HuH-7.5 (cell line): Measurements from ENCODE around the gene TINCR.
"Not testable (repeated sequence)": the region's sequence is repeated elsewhere in the genome, so short reads cannot be mapped to it uniquely, and the experiment has no call there.

Experiments
- DNase-seq: peaks from one replicate; pipeline ENCODE4 v3.0.0; 2011; ENCODE audit warnings: low spot score

The TINCR gene

GRCh38 chr19:5558101-5558621, 9.6 kb downstream of the TINCR start:
- DNase-seq, result no peak

DNA sequence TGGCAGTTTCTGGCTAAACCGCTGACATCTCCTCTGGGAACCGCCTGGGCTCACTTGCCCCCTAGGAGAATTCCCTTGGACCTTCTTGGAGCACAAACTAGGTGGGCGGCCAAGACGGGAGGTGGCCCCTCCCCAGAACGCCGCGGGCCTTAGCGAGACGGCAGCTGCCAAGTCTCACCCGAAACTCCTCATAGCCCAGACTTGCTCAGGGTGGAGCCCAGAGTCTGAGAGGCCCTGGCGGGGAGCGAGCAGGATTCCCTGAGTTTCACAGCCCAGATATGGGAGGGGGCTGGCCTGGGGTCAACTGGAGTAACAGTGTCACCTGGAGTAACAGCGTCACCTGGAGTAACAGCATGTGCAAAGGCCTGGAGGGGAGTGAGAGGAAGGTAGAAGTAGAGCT, 10.1 kb downstream of the TINCR start:
- DNase-seq, result no peak

DNA sequence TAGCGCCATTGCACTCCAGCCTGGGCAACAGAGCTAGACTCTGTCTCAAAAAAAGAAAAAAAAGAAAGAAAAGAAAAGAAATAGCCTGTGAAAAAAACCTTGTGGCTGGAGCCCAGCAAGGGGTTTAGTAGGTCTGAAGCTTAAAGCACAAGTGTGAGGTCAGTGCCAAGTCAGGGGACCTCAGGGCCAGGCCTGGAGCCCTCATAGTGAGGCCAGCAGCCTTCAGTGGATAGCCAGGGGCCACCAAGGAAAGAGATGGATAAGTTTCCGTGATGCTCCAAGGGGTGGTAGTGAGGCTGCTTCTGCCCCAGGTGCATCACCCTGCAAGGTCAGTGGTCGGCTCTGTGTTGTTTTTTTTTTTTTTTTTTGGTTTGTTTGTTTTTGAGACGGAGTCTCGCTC, 12.9 kb downstream of the TINCR start:
- DNase-seq, result no peak

GRCh38 chr19:5553892-5554291, 13.9 kb downstream of the TINCR start:
- DNase-seq, result no peak

DNA sequence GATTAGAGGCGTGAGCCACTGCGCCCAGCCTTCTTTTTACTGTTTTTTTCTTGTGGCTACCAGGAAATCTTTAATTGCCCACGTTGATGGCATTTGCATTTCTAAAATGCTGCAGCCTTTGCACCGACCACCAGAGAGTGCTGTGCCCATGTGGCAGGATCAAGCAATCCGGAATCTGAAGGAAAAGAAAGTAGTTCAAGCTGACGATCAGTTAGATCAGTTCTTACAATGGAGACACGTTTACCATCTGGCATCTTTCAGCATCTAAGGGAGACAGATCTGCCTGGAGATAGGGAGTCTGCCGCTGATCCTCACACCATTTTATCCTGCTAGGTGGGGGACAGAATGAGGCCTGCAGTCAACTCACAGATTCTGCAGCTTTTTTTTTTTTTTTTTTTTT, 19.9 kb downstream of the TINCR start:
- DNase-seq, result no peak

GRCh38 chr19:5545984-5546383, 21.8 kb downstream of the TINCR start:
- no peak for DNase-seq

- no peak for DNase-seq
These were observed 22.7 kb downstream of the TINCR start for GRCh38 chr19:5545051-5545450.

- DNase-seq, result no peak
These were observed 25.1 kb downstream of the TINCR start for GRCh38 chr19:5542665-5543064.

DNA sequence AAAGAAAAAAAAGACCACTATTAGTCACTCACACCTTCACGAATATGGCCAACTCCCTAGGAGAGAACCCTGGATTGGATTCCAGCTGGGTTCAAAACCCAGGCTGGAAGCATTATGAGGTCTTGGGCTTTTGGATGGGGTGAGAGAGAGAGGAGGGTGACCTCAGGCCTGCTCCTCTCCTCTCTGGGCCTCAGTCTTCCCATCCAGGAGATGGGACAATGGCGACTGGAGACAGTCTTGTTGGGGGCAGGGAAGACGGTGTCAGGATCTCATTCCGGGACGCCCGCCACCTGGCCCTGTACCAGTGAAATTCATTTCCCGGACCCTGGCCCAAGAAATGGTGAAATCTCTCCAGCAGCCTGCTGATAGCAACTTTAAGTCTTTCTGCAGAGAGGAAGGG, 26.3 kb downstream of the TINCR start:
- no peak for DNase-seq

GRCh38 chr19:5540208-5540607, 27.5 kb downstream of the TINCR start:
- no peak for DNase-seq

DNA sequence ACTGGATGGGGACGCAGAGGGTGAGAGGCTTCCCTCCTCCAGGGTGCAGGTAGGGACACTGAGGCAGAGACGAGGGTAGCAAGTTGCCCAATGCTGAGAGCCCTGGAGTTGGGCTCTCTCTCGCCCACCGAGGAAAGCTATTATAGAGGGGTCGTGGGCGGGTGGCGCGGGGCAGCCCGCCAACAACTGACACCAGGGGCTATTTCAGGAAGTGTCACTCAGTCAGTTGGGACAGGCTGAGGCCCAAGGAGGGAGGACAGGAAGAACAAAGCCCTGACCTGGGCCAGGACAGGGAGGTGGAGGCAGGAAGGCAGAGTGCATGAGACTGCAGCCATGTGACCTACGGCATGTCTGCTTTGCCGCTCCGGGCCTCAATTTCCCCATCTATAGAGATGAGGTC, 29.9 kb downstream of the TINCR start:
- DNase-seq, result no peak

DNA sequence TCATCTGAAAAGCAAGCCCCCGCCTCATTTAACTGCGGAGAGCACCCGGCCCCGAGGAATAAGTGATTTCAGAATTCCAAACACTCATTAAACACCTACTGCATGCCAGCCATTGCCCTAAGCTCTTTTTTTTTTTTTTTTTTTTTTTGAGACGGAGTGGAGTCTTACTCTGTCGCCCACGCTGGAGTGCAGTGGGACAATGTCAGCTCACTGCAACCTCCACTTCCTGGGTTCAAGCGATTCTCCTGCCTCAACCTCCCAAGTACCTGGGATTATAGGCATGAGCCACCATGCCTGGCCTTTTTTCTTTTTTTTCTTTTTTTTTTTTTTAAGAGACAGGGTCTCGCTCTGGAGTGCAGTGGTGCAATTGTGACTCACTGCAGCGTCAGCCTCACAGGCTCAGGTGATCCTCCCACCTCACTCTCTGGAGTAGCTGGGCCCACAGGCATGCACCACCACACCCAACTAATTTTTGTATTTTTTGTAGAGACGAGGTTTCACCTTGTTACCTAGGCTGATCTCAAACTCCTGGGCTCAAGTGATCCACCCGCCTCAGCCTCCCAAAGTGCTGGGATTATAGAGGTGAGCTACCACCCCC, 30.7 kb downstream of the TINCR start:
- DNase-seq, result not testable (repeated sequence)

- DNase-seq, result peak; percentile 47
These were observed 31.3 kb downstream of the TINCR start for GRCh38 chr19:5536337-5536894.

DNA sequence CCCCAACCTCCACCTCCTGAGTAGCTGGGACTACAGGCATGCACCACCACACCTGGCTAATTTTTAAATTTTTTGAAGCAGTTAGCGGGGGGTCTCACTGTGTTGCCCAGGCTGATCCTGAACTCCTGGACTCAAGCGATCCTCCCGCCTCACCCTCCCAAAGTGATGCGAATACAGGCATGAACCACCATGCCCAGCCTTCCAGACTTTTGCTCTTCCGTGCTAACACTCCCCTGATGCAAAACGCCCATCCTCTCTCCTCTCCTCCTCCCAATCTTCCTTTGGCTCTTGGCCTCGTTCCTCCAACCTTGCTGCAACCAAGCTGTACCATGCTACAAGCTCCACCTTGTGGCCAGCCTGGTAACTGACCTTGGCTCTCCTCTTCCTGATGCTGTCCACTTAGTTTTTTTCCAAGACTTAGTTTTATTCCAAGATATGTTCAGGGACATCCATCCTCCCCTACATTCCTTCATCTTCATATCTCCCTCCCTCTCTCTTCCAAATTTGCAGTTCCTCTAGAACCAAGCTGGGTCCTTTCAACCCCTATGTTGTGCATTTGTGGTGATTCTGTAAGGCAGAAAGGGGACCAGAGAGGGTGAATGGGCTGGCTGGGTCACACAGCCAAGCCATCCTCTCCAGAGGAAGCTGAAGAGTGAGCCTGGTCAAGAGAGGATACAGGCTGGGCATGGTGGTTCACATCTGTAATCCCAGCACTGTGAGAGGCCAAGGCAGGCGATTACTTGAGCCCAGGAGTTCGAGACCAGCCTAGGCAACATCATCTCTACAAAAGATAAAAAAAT, 32.8 kb downstream of the TINCR start:
- DNase-seq, result no peak

GRCh38 chr19:5533257-5533656, 34.5 kb downstream of the TINCR start:
- DNase-seq, result no peak

- DNase-seq, result no peak
These were observed 37.1 kb downstream of the TINCR start for GRCh38 chr19:5530701-5531100.

GRCh38 chr19:5526691-5527090, 41.1 kb downstream of the TINCR start:
- no peak for DNase-seq

DNA sequence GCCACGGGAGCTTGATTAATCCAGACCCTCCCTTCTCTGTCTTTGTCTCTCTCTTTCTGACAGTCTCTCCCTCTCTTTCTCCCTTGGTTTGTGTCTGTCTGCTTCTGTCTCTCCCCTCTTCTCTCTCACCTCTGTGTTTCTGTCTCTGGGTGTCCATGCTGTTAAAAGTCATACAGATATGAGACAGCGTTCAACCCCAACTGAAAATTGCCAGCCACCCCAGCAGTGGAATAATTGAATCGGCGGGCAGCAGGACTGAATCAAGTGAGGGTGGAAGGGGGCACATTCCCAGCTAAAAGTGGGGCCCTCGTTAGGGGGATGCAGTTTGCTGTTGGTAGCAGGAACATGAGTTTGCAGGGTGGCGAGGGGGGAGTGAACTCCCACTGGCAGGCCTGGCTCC, 43.7 kb downstream of the TINCR start:
- no peak for DNase-seq

DNA sequence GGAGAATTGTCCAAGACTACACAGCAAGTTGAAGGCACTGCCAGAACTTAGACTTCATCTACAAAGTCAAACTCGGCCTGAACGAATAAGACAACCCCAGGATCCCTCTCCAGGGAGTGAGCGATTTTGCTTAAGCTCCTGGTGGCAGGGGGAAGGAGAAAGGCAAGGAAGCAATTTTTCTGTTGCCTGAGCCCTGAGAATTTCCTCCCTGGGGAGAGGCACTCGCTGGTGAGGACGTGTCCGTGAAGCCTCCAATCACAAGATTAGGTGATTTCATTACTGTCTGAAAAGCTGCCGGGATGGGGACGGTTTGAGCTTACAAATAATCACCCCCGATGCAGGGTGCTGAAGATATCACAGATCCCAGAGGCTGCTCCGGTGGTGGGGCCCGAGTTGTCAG, 45.6 kb downstream of the TINCR start:
- no peak for DNase-seq

- no peak for DNase-seq
These were observed 47.3 kb downstream of the TINCR start for GRCh38 chr19:5520501-5520900.

DNA sequence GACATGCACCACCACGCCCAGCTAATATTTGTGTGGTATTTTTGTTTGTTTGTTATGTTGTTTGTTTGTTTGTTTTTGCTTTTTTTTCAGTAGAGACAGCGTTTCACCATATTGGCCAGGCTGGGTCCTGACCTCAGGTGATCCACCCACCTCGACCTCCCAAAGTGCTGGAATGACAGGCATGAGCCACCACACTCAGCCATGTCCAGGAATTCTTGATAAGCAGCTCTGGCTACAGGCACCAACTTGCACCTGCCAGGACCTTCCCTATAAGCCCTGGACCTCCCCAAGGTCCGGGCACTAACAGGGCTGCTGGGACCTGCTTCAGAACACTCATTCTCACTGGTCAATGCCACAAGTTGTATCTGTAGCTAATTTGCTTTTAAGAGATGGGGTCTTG, 48.7 kb downstream of the TINCR start:
- no peak for DNase-seq

DNA sequence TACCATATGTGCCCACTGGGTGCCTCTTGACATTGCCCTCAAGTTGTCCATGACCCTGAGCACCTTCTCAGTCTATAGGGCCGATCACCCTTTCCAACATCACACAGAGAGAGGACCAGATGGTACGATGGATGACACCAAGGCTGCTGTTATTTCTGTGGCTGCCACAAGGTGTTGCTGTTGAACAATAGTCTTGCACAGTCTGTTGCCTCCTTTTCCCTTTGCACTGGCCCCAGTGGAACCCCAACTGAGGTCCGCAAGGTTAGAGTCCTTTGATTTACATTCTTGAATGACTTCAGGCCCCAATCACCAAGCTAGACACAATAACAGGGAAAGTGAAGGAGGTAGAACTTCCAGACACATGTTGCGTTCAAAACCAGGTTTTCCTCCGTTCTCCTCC, 52.0 kb downstream of the TINCR start:
- no peak for DNase-seq

GRCh38 chr19:5514001-5514400, 53.8 kb downstream of the TINCR start:
- DNase-seq, result no peak
